NB4 (cell line): ENCODE measurements around the gene CHAT.

Experiments used
- POLR2A ChIP-seq: IDR thresholded peaks from 2 replicates; pipeline ENCODE4 v1.6.1; 2011; ENCODE audit warnings: mild to moderate bottlenecking; ENCODE audit not compliant: insufficient read length; ENCODE audit errors: extremely low read depth
- TF ChIP-seq, protein P1 (sequence below): IDR thresholded peaks from one replicate; pipeline ENCODE4 v1.5.1; 2012; ENCODE audit warnings: low read depth, low read length
- TF ChIP-seq, protein P2 (sequence below): IDR thresholded peaks from 2 replicates; pipeline ENCODE4 v1.6.1; 2011; ENCODE audit warnings: low read depth, low read length

DNA sequence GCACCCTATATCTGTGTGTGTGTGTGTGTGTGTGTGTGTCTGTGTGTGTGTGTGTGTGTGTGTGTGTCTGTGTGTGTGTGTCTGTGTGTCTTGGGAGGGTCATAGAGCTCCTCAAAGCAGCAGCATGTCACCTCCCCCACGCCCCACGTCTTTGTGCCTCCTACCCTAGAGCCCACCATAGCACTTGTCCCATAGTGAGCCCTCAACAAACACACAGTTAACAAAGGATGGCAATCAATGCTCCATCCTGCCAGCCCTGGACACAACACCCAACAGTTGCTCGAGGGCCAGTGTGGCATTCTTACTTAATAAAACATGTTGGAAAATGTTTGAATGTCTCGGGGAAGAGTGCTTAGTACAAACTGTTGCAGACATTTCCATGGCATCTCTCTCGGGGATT lies 96.1 kb downstream of the CHAT start:
- TF ChIP-seq POLR2A: no peak
- TF ChIP-seq, protein P1, sequence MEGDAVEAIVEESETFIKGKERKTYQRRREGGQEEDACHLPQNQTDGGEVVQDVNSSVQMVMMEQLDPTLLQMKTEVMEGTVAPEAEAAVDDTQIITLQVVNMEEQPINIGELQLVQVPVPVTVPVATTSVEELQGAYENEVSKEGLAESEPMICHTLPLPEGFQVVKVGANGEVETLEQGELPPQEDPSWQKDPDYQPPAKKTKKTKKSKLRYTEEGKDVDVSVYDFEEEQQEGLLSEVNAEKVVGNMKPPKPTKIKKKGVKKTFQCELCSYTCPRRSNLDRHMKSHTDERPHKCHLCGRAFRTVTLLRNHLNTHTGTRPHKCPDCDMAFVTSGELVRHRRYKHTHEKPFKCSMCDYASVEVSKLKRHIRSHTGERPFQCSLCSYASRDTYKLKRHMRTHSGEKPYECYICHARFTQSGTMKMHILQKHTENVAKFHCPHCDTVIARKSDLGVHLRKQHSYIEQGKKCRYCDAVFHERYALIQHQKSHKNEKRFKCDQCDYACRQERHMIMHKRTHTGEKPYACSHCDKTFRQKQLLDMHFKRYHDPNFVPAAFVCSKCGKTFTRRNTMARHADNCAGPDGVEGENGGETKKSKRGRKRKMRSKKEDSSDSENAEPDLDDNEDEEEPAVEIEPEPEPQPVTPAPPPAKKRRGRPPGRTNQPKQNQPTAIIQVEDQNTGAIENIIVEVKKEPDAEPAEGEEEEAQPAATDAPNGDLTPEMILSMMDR: no peak
- TF ChIP-seq, protein P2, sequence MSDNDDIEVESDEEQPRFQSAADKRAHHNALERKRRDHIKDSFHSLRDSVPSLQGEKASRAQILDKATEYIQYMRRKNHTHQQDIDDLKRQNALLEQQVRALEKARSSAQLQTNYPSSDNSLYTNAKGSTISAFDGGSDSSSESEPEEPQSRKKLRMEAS: no peak
